Chondrocyte (in vitro differentiated cells): ENCODE measurements around the gene PTPRN2. TPM values are rescaled to one million over a fixed set of nuclear protein-coding genes. Genes with fewer than 3 reads are reported as not detected.
A peak's percentile ranks its signal among the peaks of the same experiment; 100 is the strongest.

Experiments used
- DNase-seq: peaks from one replicate; pipeline ENCODE4 v3.0.0; 2021; ENCODE audit warnings: mixed read lengths, low spot score
- H3K27ac Mint-ChIP-seq: one replicate; pipeline ENCODE4 v1.8.0; 2021; ENCODE audit warnings: mild to moderate bottlenecking, moderate library complexity, mixed read lengths; ENCODE audit not compliant: unreplicated experiment
- H3K27me3 Mint-ChIP-seq: 2 replicates; pipeline ENCODE4 v1.8.0; 2021; ENCODE audit warnings: low read depth, mixed read lengths
- H3K36me3 Mint-ChIP-seq: 2 replicates; pipeline ENCODE4 v1.8.0; 2021; ENCODE audit warnings: low read depth, mixed read lengths
- H3K4me1 Mint-ChIP-seq: 2 replicates; pipeline ENCODE4 v1.8.0; 2021; ENCODE audit warnings: low read depth, mild to moderate bottlenecking, mixed read lengths
- H3K4me3 Mint-ChIP-seq: one replicate; pipeline ENCODE4 v1.8.0; 2021; ENCODE audit warnings: mild to moderate bottlenecking, moderate library complexity, mixed read lengths; ENCODE audit not compliant: unreplicated experiment
- H3K9me3 Mint-ChIP-seq: 2 replicates; pipeline ENCODE4 v1.8.0; 2021; ENCODE audit warnings: low read depth, mixed read lengths
- total RNA-seq: library from RNA; stranded (reverse); gene quantifications from 3 replicates; pipeline ENCODE4 v1.2.1, GENCODE V29; 2021
- TF ChIP-seq, protein P1 (sequence below): fragments of 200-600 bp; sonication (generic); IDR thresholded peaks from 2 replicates; pipeline ENCODE4 v1.5.0; 2021; ENCODE audit warnings: antibody characterized with exemption, mild to moderate bottlenecking, moderate library complexity

PTPRN2 gene
- total RNA-seq, 1 donor from 2014 or later = 0.30 TPM

- TF ChIP-seq, protein P1, sequence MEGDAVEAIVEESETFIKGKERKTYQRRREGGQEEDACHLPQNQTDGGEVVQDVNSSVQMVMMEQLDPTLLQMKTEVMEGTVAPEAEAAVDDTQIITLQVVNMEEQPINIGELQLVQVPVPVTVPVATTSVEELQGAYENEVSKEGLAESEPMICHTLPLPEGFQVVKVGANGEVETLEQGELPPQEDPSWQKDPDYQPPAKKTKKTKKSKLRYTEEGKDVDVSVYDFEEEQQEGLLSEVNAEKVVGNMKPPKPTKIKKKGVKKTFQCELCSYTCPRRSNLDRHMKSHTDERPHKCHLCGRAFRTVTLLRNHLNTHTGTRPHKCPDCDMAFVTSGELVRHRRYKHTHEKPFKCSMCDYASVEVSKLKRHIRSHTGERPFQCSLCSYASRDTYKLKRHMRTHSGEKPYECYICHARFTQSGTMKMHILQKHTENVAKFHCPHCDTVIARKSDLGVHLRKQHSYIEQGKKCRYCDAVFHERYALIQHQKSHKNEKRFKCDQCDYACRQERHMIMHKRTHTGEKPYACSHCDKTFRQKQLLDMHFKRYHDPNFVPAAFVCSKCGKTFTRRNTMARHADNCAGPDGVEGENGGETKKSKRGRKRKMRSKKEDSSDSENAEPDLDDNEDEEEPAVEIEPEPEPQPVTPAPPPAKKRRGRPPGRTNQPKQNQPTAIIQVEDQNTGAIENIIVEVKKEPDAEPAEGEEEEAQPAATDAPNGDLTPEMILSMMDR = no peak
- no peak overlapping the region for H3K27ac Mint-ChIP-seq
- H3K9me3 Mint-ChIP-seq = peaks cover 17% of the 10 kb centered on the region
- no peak overlapping the region for H3K4me3 Mint-ChIP-seq
- peak; percentile 87 for DNase-seq
- H3K36me3 Mint-ChIP-seq = peaks cover 2% of the 10 kb centered on the region
- no peaks in the 10 kb centered on the region for H3K27me3 Mint-ChIP-seq
- H3K4me1 Mint-ChIP-seq = no peaks in the 10 kb centered on the region
Measured at GRCh38 chr7:158073845-158074840, 513.5 kb downstream of the PTPRN2 start.

DNA sequence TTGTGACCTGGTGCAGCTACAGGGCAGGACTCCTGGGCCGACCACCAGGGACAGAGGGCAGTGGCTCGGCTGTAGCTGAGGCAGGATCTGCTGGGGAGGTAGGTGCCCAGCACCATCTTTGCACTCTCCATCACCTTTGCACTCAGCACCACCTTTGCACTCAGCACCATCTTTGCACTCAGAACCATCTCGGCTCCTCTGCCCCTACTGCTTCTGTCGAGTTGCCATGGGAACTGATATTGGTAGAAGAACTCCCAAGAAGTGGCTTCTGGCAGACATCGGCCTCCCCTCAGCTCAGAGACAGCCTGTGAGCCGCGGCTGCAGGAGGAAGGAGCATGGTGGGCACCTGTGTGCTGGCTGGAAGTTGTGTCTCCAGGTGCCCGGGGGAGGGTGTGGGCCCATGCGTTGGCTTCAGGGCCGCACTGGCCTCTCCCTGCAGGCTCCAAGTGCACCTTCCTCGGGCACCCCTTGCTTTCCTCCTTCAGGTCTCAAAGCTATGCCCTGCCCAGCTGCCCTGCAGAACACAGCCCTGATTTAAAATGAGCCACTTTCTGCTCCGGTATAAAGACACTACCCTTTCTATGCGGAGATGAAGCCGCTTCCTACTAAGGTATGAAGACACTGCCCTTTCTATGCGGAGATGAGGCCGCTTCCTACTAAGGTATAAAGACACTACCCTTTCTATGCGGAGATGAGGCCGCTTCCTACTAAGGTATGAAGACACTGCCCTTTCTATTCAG is 514.5 kb downstream of the PTPRN2 start:
- Mint-ChIP-seq H3K4me3 (no peak overlapping the region), H3K27ac (no peak overlapping the region), H3K9me3 (peaks cover 15% of the 10 kb centered on the region), H3K36me3 (peaks cover 2% of the 10 kb centered on the region), H3K27me3 (no peaks in the 10 kb centered on the region), H3K4me1 (no peaks in the 10 kb centered on the region)
- DNase-seq = peak; percentile 69
- TF ChIP-seq, protein P1 = no peak

- peaks cover 2% of the 10 kb centered on the region for H3K36me3 Mint-ChIP-seq
- H3K4me1 Mint-ChIP-seq = no peaks in the 10 kb centered on the region
- DNase-seq = peak; percentile 62
- TF ChIP-seq, protein P1 = no peak
- no peak overlapping the region for H3K4me3 Mint-ChIP-seq
- H3K27ac Mint-ChIP-seq = no peak overlapping the region
- H3K27me3 Mint-ChIP-seq = no peaks in the 10 kb centered on the region
- H3K9me3 Mint-ChIP-seq = peaks cover 21% of the 10 kb centered on the region
Measured at GRCh38 chr7:158070222-158070920, 517.3 kb downstream of the PTPRN2 start.

DNA sequence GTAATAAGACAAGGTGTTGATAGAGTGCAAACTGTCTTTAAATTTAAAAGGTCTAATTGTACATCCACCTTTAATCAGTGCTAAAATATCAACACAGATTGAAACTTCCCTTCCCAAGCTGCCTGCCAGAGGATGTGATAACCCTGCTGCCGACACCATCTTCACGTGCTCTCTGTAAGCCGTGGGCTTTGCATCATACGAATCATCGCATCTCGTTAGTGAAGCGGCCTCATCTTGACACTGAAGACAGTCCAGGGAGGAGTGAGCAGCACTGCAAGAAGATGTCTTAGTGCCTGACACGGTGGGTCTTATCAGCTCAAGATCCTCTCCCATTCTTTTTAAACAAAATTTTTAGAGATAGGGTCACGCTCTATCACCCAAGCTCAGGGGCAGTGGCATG is 518.8 kb downstream of the PTPRN2 start:
- no peaks in the 10 kb centered on the region for H3K4me1 Mint-ChIP-seq
- DNase-seq = no peak
- no peak overlapping the region for H3K27ac Mint-ChIP-seq
- no peak overlapping the region for H3K4me3 Mint-ChIP-seq
- H3K36me3 Mint-ChIP-seq = peaks cover 2% of the 10 kb centered on the region
- H3K9me3 Mint-ChIP-seq = peaks cover 22% of the 10 kb centered on the region
- TF ChIP-seq, protein P1 = no peak
- H3K27me3 Mint-ChIP-seq = no peaks in the 10 kb centered on the region
